Neural crest cell (in vitro differentiated cells): ENCODE data around the gene TARS1. TPM values are rescaled to one million over a fixed set of nuclear protein-coding genes. Genes with fewer than 3 reads are reported as not detected.
A peak's percentile ranks its signal among the peaks of the same experiment; 100 is the strongest.

Experiments
- DNase-seq: peaks from one replicate; pipeline ENCODE4 v3.0.0; 2021; ENCODE audit warnings: low read depth, mixed read lengths, low spot score
- H3K27ac Mint-ChIP-seq: one replicate; pipeline ENCODE4 v1.8.0; 2021; ENCODE audit warnings: mild to moderate bottlenecking, mixed read lengths; ENCODE audit not compliant: unreplicated experiment
- H3K27me3 Mint-ChIP-seq: 2 replicates; pipeline ENCODE4 v1.8.0; 2021; ENCODE audit warnings: low read depth, mild to moderate bottlenecking, mixed read lengths
- H3K36me3 Mint-ChIP-seq: 2 replicates; pipeline ENCODE4 v1.8.0; 2021; ENCODE audit warnings: low read depth, mild to moderate bottlenecking, mixed read lengths
- H3K4me1 Mint-ChIP-seq: 2 replicates; pipeline ENCODE4 v1.8.0; 2021; ENCODE audit warnings: mixed read lengths
- H3K4me3 Mint-ChIP-seq: one replicate; pipeline ENCODE4 v1.8.0; 2021; ENCODE audit warnings: mild to moderate bottlenecking, mixed read lengths
- H3K9me3 Mint-ChIP-seq: 2 replicates; pipeline ENCODE4 v1.8.0; 2021; ENCODE audit warnings: mixed read lengths
- total RNA-seq: library from RNA; stranded (reverse); gene quantifications from 2 replicates; pipeline ENCODE4 v1.2.1, GENCODE V29; 2021
- TF ChIP-seq, protein P1 (sequence below): fragments of 200-600 bp; sonication (generic); conservative IDR thresholded peaks from 2 replicates; pipeline ENCODE4 v1.5.0; 2021; ENCODE audit warnings: antibody characterized with exemption, mild to moderate bottlenecking

TARS1 gene
- total RNA-seq, 1 donor from 2014 or later: 211 TPM

DNA sequence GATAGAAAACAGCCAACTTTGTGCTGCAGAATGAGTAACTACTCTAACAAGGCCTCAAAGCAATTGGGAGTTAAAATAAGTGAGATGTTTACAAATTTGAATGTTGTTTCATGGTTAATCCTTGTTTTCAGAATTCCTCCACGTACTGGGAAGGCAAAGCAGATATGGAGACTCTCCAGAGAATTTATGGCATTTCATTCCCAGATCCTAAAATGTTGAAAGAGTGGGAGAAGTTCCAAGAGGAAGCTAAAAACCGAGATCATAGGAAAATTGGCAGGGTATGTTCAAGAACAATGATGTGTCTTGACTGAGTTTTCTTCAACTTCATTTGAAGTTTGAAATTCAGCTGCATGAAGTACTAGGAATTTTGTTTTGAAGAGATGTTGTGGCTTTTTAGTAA lies 16.4 kb downstream of the TARS1 start:
- H3K4me1 Mint-ChIP-seq: peaks cover 3% of the 10 kb centered on the region
- no peak overlapping the region for H3K27ac Mint-ChIP-seq
- peaks cover 24% of the 10 kb centered on the region for H3K36me3 Mint-ChIP-seq
- H3K27me3 Mint-ChIP-seq: no peaks in the 10 kb centered on the region
- H3K4me3 Mint-ChIP-seq: no peak overlapping the region
- DNase-seq: no peak
- no peaks in the 10 kb centered on the region for H3K9me3 Mint-ChIP-seq
- TF ChIP-seq, protein P1, sequence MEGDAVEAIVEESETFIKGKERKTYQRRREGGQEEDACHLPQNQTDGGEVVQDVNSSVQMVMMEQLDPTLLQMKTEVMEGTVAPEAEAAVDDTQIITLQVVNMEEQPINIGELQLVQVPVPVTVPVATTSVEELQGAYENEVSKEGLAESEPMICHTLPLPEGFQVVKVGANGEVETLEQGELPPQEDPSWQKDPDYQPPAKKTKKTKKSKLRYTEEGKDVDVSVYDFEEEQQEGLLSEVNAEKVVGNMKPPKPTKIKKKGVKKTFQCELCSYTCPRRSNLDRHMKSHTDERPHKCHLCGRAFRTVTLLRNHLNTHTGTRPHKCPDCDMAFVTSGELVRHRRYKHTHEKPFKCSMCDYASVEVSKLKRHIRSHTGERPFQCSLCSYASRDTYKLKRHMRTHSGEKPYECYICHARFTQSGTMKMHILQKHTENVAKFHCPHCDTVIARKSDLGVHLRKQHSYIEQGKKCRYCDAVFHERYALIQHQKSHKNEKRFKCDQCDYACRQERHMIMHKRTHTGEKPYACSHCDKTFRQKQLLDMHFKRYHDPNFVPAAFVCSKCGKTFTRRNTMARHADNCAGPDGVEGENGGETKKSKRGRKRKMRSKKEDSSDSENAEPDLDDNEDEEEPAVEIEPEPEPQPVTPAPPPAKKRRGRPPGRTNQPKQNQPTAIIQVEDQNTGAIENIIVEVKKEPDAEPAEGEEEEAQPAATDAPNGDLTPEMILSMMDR: no peak

DNA sequence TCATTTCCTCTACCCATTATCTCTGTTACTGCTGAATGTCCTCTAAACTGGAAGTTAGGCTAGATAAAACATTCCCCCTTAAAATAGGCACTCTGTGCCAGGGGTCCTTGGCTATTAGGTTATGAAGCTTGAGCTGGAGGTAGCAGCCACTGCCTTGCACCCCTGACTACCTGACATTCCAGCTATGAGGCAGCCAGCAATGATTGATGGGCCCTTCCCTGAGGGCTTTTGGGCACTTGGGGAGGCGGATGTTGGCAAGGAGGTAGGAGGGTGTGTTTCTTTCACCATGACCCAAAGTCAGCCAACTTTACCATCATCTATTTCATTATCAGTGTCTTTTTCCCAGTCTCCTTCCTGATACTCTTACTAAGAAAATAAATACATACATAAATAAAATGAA lies 17.1 kb downstream of the TARS1 start:
- no peak for DNase-seq
- Mint-ChIP-seq H3K4me1 (no peaks in the 10 kb centered on the region), H3K4me3 (no peak overlapping the region), H3K36me3 (peaks cover 23% of the 10 kb centered on the region), H3K27me3 (no peaks in the 10 kb centered on the region), H3K27ac (no peak overlapping the region), H3K9me3 (no peaks in the 10 kb centered on the region)
- TF ChIP-seq, protein P1: no peak

DNA sequence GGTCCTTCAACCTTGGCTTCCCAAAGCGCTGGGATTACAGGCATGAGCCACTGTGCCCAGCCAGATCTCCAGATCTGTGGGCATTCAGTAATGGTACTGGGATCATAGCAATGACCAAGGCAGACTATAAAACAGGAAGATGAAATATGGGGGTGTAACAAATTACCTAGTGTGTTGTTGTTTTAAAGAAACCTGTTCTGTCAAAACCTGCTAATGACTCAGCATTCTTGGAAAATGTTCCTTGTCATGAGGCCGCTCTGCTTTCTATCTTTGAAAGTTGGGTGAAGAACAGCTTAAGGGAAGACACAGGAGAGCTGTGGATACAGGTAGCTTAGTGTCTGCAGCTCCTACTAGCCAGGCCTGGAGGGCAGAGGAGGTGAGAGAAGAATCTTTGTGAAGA lies 19.4 kb downstream of the TARS1 start:
- Mint-ChIP-seq H3K27ac (peak overlapping the region; percentile 93), H3K27me3 (no peaks in the 10 kb centered on the region), H3K4me3 (no peak overlapping the region), H3K9me3 (no peaks in the 10 kb centered on the region), H3K4me1 (no peaks in the 10 kb centered on the region), H3K36me3 (peaks cover 24% of the 10 kb centered on the region)
- TF ChIP-seq, protein P1: no peak
- no peak for DNase-seq

DNA sequence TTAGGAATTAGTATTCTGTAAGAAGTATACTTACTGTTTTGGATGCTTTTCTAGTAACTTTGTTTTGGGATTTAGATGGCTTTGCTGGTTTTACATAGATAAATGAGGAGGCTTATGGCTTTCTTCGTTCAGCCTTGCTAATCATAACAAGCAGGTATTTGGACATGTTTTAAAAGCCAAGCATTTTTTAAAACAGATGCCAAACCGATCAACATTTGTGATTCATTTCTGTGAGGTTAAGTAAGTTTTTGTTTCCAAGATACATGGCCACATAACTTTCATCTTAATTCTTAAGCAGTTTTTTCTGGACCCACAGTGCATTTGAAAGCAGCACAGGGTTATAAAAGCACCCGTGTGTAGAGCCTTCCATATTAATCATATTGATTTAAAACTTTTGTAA lies 21.7 kb downstream of the TARS1 start:
- Mint-ChIP-seq H3K36me3 (peaks cover 18% of the 10 kb centered on the region), H3K9me3 (no peaks in the 10 kb centered on the region)

DNA sequence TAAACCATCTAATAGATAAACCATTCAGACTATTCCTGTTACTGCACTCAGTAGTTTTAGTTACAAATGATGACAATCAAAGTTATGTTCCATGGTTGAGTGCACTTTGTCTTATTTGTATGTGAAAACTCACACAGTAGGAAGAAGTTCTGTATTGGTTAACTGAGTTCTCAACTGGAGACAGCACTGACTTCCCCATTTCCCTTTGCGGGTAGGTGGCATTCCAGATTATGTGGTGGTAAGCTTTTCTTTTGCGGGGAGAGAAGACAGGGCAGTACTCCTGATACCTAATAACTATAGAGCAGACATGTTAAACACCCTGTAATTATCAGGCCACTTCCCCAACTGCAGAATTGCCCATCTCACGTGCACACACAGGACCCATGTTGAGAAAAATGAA lies 24.4 kb downstream of the TARS1 start:
- H3K36me3 Mint-ChIP-seq: peaks cover 18% of the 10 kb centered on the region
- H3K27me3 Mint-ChIP-seq: no peaks in the 10 kb centered on the region
- H3K27ac Mint-ChIP-seq: no peak overlapping the region
- H3K4me1 Mint-ChIP-seq: no peaks in the 10 kb centered on the region
- DNase-seq: no peak
- H3K9me3 Mint-ChIP-seq: no peaks in the 10 kb centered on the region
- no peak overlapping the region for H3K4me3 Mint-ChIP-seq
- TF ChIP-seq, protein P1: no peak

More for the DNA sequence above, 21.7 kb downstream of the TARS1 start:
- H3K4me1 Mint-ChIP-seq: no peaks in the 10 kb centered on the region
- TF ChIP-seq, protein P1: no peak
- no peak for DNase-seq
- no peak overlapping the region for H3K4me3 Mint-ChIP-seq
- no peak overlapping the region for H3K27ac Mint-ChIP-seq
- no peaks in the 10 kb centered on the region for H3K27me3 Mint-ChIP-seq
